ENCODE data around the gene TMEM215. TPM values are rescaled to one million over a fixed set of nuclear protein-coding genes. Genes with fewer than 3 reads are reported as not detected.

Gene TMEM215
- polyA plus RNA-seq, 4 donors = 0.20 to 0.54 (median 0.26) TPM

- no peak for DNase-seq (ENCODE audit: low read depth in 4 of 4, low spot score in 2 of 4)
Measured at GRCh38 chr9:32832346-32832745, 49.0 kb downstream of the TMEM215 start.

Other genes with a start within 250 kb of the TMEM215 start
- gene SMIM27, start 231.2 kb upstream of the TMEM215 start, polyA plus RNA-seq (ENCODE audit: insufficient read length in 4 of 4) = 10 to 100 TPM; 15.9 to 20.6 (median 17.5) TPM
- gene TOPORS, start 231.0 kb upstream of the TMEM215 start, polyA plus RNA-seq (ENCODE audit: insufficient read length in 4 of 4) = 10 to 100 TPM; 27.9 to 38.6 (median 30.6) TPM
- 100 to 1,000 TPM in 1 of 4 donors, 10 to 100 TPM in 3; 68.8 to 106 (median 73.4) TPM for gene NDUFB6, start 210.4 kb upstream of the TMEM215 start, polyA plus RNA-seq (ENCODE audit: insufficient read length in 4 of 4)
- under 1 TPM; 0.03 to 0.12 (median 0.09) TPM for gene TAF1L, start 147.9 kb upstream of the TMEM215 start, polyA plus RNA-seq (ENCODE audit: insufficient read length in 4 of 4)
- 10 to 100 TPM; 37.9 to 55.5 (median 46.4) TPM for gene APTX, start 218.1 kb downstream of the TMEM215 start, polyA plus RNA-seq (ENCODE audit: insufficient read length in 4 of 4)
- 100 to 1,000 TPM; 223 to 258 (median 235) TPM for gene DNAJA1, start 241.7 kb downstream of the TMEM215 start, polyA plus RNA-seq (ENCODE audit: insufficient read length in 4 of 4)